NCI-H82 treated with DMSO at 0.1 percent for 48 hours (cell line): Measurements from ENCODE around the gene ATXN1.

Experiments
- DNase-seq: peaks from one replicate; lab custom pipeline; 2025; ENCODE audit not compliant: unreplicated experiment; lab: John Stamatoyannopoulos, UW

ATXN1 gene

GRCh38 chr6:16591396-16592222, 169.7 kb downstream of the ATXN1 start:
- DNase-seq: no peak

- DNase-seq: no peak
Measured at GRCh38 chr6:16585805-16586204, 175.5 kb downstream of the ATXN1 start.

- no peak for DNase-seq
Measured at GRCh38 chr6:16583144-16583762, 178.0 kb downstream of the ATXN1 start.

- DNase-seq: no peak
Measured at GRCh38 chr6:16582446-16583143, 178.7 kb downstream of the ATXN1 start.

- DNase-seq: no peak
Measured at GRCh38 chr6:16578695-16579285, 182.5 kb downstream of the ATXN1 start.

- DNase-seq: no peak
Measured at GRCh38 chr6:16576451-16577368, 184.6 kb downstream of the ATXN1 start.

GRCh38 chr6:16575655-16576054, 185.6 kb downstream of the ATXN1 start:
- DNase-seq: no peak

GRCh38 chr6:16572943-16573342, 188.3 kb downstream of the ATXN1 start:
- DNase-seq: no peak

- DNase-seq: no peak
Measured at GRCh38 chr6:16572317-16572716, 188.9 kb downstream of the ATXN1 start.

- no peak for DNase-seq
Measured at GRCh38 chr6:16570946-16571345, 190.3 kb downstream of the ATXN1 start.

GRCh38 chr6:16570221-16570553, 191.1 kb downstream of the ATXN1 start:
- DNase-seq: no peak

GRCh38 chr6:16568128-16568527, 193.1 kb downstream of the ATXN1 start:
- DNase-seq: no peak

GRCh38 chr6:16567071-16567470, 194.2 kb downstream of the ATXN1 start:
- DNase-seq: no peak

- no peak for DNase-seq
Measured at GRCh38 chr6:16564436-16564835, 196.8 kb downstream of the ATXN1 start.

- no peak for DNase-seq
Measured at GRCh38 chr6:16563628-16564240, 197.5 kb downstream of the ATXN1 start.

GRCh38 chr6:16562498-16562897, 198.8 kb downstream of the ATXN1 start:
- no peak for DNase-seq

GRCh38 chr6:16559071-16559470, 202.2 kb downstream of the ATXN1 start:
- no peak for DNase-seq

GRCh38 chr6:16555550-16555949, 205.7 kb downstream of the ATXN1 start:
- no peak for DNase-seq

- DNase-seq: no peak
Measured at GRCh38 chr6:16553531-16553930, 207.7 kb downstream of the ATXN1 start.

- no peak for DNase-seq
Measured at GRCh38 chr6:16551466-16551865, 209.8 kb downstream of the ATXN1 start.
